HCT116 (cell line): ENCODE measurements around the gene FOXP1. TPM values are rescaled to one million over a fixed set of nuclear protein-coding genes. Genes with fewer than 3 reads are reported as not detected.

ENCODE experiments used
- ATAC-seq: fragments of 200-7000 bp; cut with Tn5 transposase; 2 replicates; pipeline ENCODE4 v1.9.1; 2020; ENCODE audit warnings: mild to moderate bottlenecking, moderate library complexity
- BruUV-seq: library from RNA; stranded (reverse); fragments of 400-500 nt; replicated peaks from 2 replicates; lab custom pipeline; 2021; lab: Mats Ljungman, UMichigan
- CTCF ChIA-PET: fragments of 300-600 bp; sonication (Branson Sonifier 250); formaldehyde crosslinking; loops from one replicate; lab custom pipeline; 2021; ENCODE audit warnings: antibody characterized with exemption; lab: Charles Lee
- POLR2A ChIA-PET: fragments of 300-600, 350-600 bp; sonication (Branson Sonifier 250); formaldehyde crosslinking; loops from one replicate; lab custom pipeline; 2021; ENCODE audit warnings: antibody characterized with exemption; lab: Charles Lee
- RAD21 ChIA-PET, 2 experiments: fragments of 300-600 bp; sonication (Branson Sonifier 250); formaldehyde crosslinking; loops; one replicate each; lab custom pipeline; 2023; ENCODE audit warnings: low total read pairs in 2 of 2; ENCODE audit not compliant: uncharacterized antibody in 2 of 2, unreplicated experiment in 2 of 2, low non-redundant PET in 1 of 2; lab: Charles Lee
- DNase-seq: peaks from one replicate; pipeline ENCODE4 v3.0.0-alpha.2; 2010; ENCODE audit warnings: low read depth, low spot score
- H2AFZ ChIP-seq: fragments of 200-600 bp; shearing (Covaris generic), sonication (generic); 2 replicates; pipeline ENCODE4 v1.6.1; 2017; ENCODE audit warnings: low read depth, mixed run types, mixed read lengths, antibody characterized with exemption, low read length; ENCODE audit not compliant: poor library complexity, severe bottlenecking
- H3K27ac ChIP-seq: 2 replicates; pipeline ENCODE4 v1.5.1; 2012; ENCODE audit warnings: low read depth, low read length
- H3K27me3 ChIP-seq: fragments of 200-600 bp; sonication (generic); 2 replicates; pipeline ENCODE4 v1.6.1; 2016; ENCODE audit warnings: mixed run types, low read length, mixed read lengths; ENCODE audit not compliant: insufficient read depth
- H3K36me3 ChIP-seq, 2 experiments: fragments of 200-500 bp in 1 of 2; fragments of 200-600 bp in 1 of 2; sonication (Bioruptor generic) in 1 of 2; sonication (generic) in 1 of 2; 2 replicates each; pipeline versions ENCODE4 v1.5.1 to v1.6.1; 2014 to 2016; ENCODE audit warnings: low read length in 2 of 2, inconsistent platforms in 1 of 2, mixed read lengths in 1 of 2, mixed run types in 1 of 2; ENCODE audit not compliant: insufficient read depth in 2 of 2, control insufficient read depth in 1 of 2
- H3K4me1 ChIP-seq, 2 experiments: fragments of 200-600 bp in 1 of 2; sonication (generic) in 1 of 2; 2 replicates each; pipeline versions ENCODE4 v1.5.1 to v1.6.1; 2012 to 2017; ENCODE audit warnings: low read length in 2 of 2, inconsistent platforms in 1 of 2, mild to moderate bottlenecking in 1 of 2, mixed read lengths in 1 of 2, mixed run types in 1 of 2, moderate library complexity in 1 of 2; ENCODE audit not compliant: insufficient read depth in 2 of 2, control insufficient read depth in 1 of 2
- H3K4me2 ChIP-seq: fragments of 200-600 bp; sonication (generic); 2 replicates; pipeline ENCODE4 v1.6.1; 2017; ENCODE audit warnings: mixed run types, low read length, mixed read lengths
- H3K4me3 ChIP-seq, 2 experiments: fragments of 200-600 bp in 1 of 2; sonication (generic) in 1 of 2; replicated peaks in 1 of 2; 2 replicates each; pipeline ENCODE4 v1.5.1; 2011 to 2016; ENCODE audit warnings: low read length in 2 of 2, control low read depth in 1 of 2, low read depth in 1 of 2, mild to moderate bottlenecking in 1 of 2, mixed read lengths in 1 of 2, mixed run types in 1 of 2
- H3K79me2 ChIP-seq: fragments of 200-600 bp; sonication (generic); 2 replicates; pipeline ENCODE4 v1.6.1; 2017; ENCODE audit warnings: mild to moderate bottlenecking, mixed run types, low read length, moderate library complexity, mixed read lengths; ENCODE audit not compliant: insufficient read depth
- H3K9ac ChIP-seq: fragments of 200-600 bp; sonication (generic); 2 replicates; pipeline ENCODE4 v1.6.1; 2016; ENCODE audit warnings: low read length, mixed read lengths
- H3K9me2 ChIP-seq: fragments of 200-600 bp; sonication (generic), shearing (Covaris generic); 2 replicates; pipeline ENCODE4 v1.6.1; 2017; ENCODE audit warnings: mixed run types, mild to moderate bottlenecking, moderate library complexity; ENCODE audit not compliant: insufficient read depth
- H3K9me3 ChIP-seq, 2 experiments: fragments of 200-500 bp in 1 of 2; fragments of 200-600 bp in 1 of 2; sonication (Bioruptor generic) in 1 of 2; sonication (generic) in 1 of 2; 2 replicates each; pipeline ENCODE4 v1.6.1; 2014 to 2017; ENCODE audit warnings: low read length in 2 of 2, mixed read lengths in 2 of 2, inconsistent platforms in 1 of 2, low read depth in 1 of 2, mild to moderate bottlenecking in 1 of 2, mixed run types in 1 of 2, moderate library complexity in 1 of 2; ENCODE audit not compliant: control insufficient read depth in 1 of 2, insufficient read depth in 1 of 2
- H4K20me1 ChIP-seq: fragments of 200-600 bp; sonication (generic), shearing (Covaris generic); 2 replicates; pipeline ENCODE4 v1.6.1; 2017; ENCODE audit warnings: mixed run types, mild to moderate bottlenecking, moderate library complexity; ENCODE audit not compliant: insufficient read depth
- CBX3 ChIP-seq: IDR thresholded peaks from 2 replicates; pipeline ENCODE4 v1.6.1; 2012; ENCODE audit warnings: low read depth
- CEBPB ChIP-seq: IDR thresholded peaks from 2 replicates; pipeline ENCODE4 v1.6.1; 2012; ENCODE audit warnings: low read depth
- EGR1 ChIP-seq: IDR thresholded peaks from 2 replicates; pipeline ENCODE4 v1.6.1; 2012; ENCODE audit warnings: low read depth
- ELF1 ChIP-seq: IDR thresholded peaks from 2 replicates; pipeline ENCODE4 v1.6.1; 2012; ENCODE audit warnings: low read depth, borderline replicate concordance
- EZH2 ChIP-seq: fragments of 200-600 bp; sonication (generic); IDR thresholded peaks from 2 replicates; pipeline ENCODE4 v1.6.1; 2017; ENCODE audit warnings: antibody characterized with exemption, mixed run types
- EZH2phosphoT487 ChIP-seq: fragments of 200-600 bp; IDR thresholded peaks from 2 replicates; pipeline ENCODE4 v1.6.1; 2018; ENCODE audit warnings: antibody characterized with exemption, borderline replicate concordance
- JUND ChIP-seq: IDR thresholded peaks from 2 replicates; pipeline ENCODE4 v1.6.1; 2012
- POLR2AphosphoS5 ChIP-seq: IDR thresholded peaks from 2 replicates; pipeline ENCODE4 v1.6.1; 2011; ENCODE audit warnings: mild to moderate bottlenecking, low read depth, low read length, moderate library complexity
- RAD21 ChIP-seq: IDR thresholded peaks from 2 replicates; pipeline ENCODE4 v1.6.1; 2012; ENCODE audit warnings: low read depth, mild to moderate bottlenecking
- SIN3A ChIP-seq: IDR thresholded peaks from 2 replicates; pipeline ENCODE4 v1.6.1; 2012; ENCODE audit warnings: low read depth
- SRF ChIP-seq: IDR thresholded peaks from 2 replicates; pipeline ENCODE4 v1.6.1; 2012; ENCODE audit warnings: low read depth
- YY1 ChIP-seq: IDR thresholded peaks from 2 replicates; pipeline ENCODE4 v1.6.1; 2011; ENCODE audit warnings: low read length, low read depth, moderate library complexity, mild to moderate bottlenecking; ENCODE audit not compliant: insufficient replicate concordance; ENCODE audit errors: extremely low read depth
- ZFX ChIP-seq: fragments of 450-650 bp; IDR thresholded peaks from 2 replicates; pipeline ENCODE4 v1.6.1; 2017
- ZNF274 ChIP-seq: fragments of 200-500 bp; sonication (Bioruptor generic); IDR thresholded peaks from 2 replicates; pipeline ENCODE4 v1.6.1; 2014; ENCODE audit warnings: mild to moderate bottlenecking, low read depth, low read length, inconsistent platforms
- intact Hi-C: fragments of 100-400 bp; cut with micrococcal nuclease; formaldehyde crosslinking; loops from 2 replicates; pipeline ENCODE4 v1.10.0; 2022
- total RNA-seq: library from RNA; stranded (reverse); gene quantifications from one replicate; pipeline ENCODE4 v1.2.1, GENCODE V29; 2021; ENCODE audit not compliant: unreplicated experiment
- TF ChIP-seq, protein P1 (sequence below): IDR thresholded peaks from 2 replicates; pipeline ENCODE4 v1.6.1; 2012; ENCODE audit warnings: low read depth
- TF ChIP-seq, protein P2 (sequence below): IDR thresholded peaks from 2 replicates; pipeline ENCODE4 v1.6.1; 2012
- TF ChIP-seq, protein P3 (sequence below): IDR thresholded peaks from 2 replicates; pipeline ENCODE4 v1.6.1; 2012
- TF ChIP-seq, protein P4 (sequence below), 3 experiments: fragments of 200-600 bp in 1 of 3; sonication (generic) in 1 of 3; IDR thresholded peaks in 2 of 3; conservative IDR thresholded peaks in 1 of 3; 2 replicates each; pipeline ENCODE4 v1.5.1; 2012 to 2017; ENCODE audit warnings: low read depth in 2 of 3, low read length in 2 of 3, antibody characterized with exemption in 1 of 3, borderline replicate concordance in 1 of 3, control low read depth in 1 of 3, mild to moderate bottlenecking in 1 of 3, mixed read lengths in 1 of 3, mixed run types in 1 of 3, moderate library complexity in 1 of 3; ENCODE audit not compliant: insufficient read depth in 1 of 3
- TF ChIP-seq, protein P5 (sequence below): IDR thresholded peaks from 2 replicates; pipeline ENCODE4 v1.6.1; 2011; ENCODE audit warnings: mild to moderate bottlenecking, low read length, moderate library complexity; ENCODE audit not compliant: insufficient replicate concordance; ENCODE audit errors: extremely low read depth

FOXP1 gene
- total RNA-seq, 1 experiment from 2014 or later = 11.4 TPM

DNA sequence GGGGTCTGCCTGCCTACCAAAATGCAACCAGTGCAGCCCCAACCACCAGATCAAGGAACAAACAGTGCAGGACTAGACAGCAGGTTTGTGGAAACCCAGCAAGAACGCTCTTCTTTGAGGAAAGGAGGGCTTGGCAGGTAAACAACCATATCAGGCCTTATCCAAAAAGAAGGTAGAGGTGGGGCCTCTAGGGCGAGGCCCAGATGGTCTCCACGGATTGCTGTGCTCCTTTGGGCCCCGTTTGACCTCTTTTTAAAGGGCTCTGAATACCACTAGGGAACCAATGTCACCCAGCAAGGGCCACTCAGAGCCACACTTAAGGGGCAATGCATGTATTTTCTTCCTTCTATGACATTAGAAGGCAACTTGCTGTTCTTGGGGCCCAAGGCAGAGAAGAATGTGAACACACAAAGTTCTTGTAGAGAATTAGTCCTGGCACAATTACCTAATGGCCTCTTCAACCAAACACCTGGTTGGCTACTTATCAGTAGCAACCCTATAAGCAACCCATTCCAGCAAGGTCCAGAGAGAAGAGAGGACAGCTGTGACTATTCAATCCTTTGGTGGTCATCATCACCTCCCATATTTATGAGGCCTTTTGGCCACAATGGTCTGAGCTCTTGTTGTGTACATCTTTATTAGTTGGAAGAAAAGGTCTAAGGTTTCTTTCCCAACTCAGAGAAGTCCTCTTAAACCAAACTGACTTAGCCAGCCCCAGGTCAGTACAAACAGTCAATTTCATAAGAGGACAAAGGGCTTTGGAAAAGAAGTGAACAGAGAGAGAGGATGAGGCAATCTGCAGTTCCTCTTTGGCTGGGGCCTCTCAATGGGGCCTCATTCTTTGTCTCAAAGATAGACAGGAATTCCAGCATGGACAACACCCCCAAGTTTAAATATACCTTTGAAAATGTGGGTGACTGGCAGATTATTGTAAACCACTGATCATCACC is 36.0 kb downstream of the FOXP1 start:
- Histone ChIP-seq H3K79me2 (no peaks in the 10 kb centered on the region), H3K9me2 (no peaks in the 10 kb centered on the region), H3K9ac (no peak overlapping the region), H3K4me1 (peaks cover 0 to 5% of the 10 kb centered on the region in 2 experiments; a peak in 1 of 4 replicates), H3K4me2 (no peak overlapping the region), H3K9me3 (no peaks in the 10 kb centered on the region), H3K27me3 (no peaks in the 10 kb centered on the region), H3K27ac (no peak overlapping the region), H3K4me3 (no peak overlapping the region), H4K20me1 (no peaks in the 10 kb centered on the region), H2AFZ (no peak overlapping the region), H3K36me3 (no peaks in the 10 kb centered on the region)
- DNase-seq = no peak
- CTCF ChIA-PET = no interaction called here
- ATAC-seq = no peak
- RAD21 ChIA-PET = no interaction called here
- BruUV-seq = no TSS peak
- intact Hi-C loops = loop anchor here (10.0 kb wide), 1 partner anchor 57 kb away; no protein-coding TSS in a partner anchor
- POLR2A ChIA-PET = no interaction called here
- TF ChIP-seq JUND = no peak
- TF ChIP-seq, protein P1, sequence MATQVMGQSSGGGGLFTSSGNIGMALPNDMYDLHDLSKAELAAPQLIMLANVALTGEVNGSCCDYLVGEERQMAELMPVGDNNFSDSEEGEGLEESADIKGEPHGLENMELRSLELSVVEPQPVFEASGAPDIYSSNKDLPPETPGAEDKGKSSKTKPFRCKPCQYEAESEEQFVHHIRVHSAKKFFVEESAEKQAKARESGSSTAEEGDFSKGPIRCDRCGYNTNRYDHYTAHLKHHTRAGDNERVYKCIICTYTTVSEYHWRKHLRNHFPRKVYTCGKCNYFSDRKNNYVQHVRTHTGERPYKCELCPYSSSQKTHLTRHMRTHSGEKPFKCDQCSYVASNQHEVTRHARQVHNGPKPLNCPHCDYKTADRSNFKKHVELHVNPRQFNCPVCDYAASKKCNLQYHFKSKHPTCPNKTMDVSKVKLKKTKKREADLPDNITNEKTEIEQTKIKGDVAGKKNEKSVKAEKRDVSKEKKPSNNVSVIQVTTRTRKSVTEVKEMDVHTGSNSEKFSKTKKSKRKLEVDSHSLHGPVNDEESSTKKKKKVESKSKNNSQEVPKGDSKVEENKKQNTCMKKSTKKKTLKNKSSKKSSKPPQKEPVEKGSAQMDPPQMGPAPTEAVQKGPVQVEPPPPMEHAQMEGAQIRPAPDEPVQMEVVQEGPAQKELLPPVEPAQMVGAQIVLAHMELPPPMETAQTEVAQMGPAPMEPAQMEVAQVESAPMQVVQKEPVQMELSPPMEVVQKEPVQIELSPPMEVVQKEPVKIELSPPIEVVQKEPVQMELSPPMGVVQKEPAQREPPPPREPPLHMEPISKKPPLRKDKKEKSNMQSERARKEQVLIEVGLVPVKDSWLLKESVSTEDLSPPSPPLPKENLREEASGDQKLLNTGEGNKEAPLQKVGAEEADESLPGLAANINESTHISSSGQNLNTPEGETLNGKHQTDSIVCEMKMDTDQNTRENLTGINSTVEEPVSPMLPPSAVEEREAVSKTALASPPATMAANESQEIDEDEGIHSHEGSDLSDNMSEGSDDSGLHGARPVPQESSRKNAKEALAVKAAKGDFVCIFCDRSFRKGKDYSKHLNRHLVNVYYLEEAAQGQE = no peak
- TF ChIP-seq ELF1 = no peak
- TF ChIP-seq, protein P2, sequence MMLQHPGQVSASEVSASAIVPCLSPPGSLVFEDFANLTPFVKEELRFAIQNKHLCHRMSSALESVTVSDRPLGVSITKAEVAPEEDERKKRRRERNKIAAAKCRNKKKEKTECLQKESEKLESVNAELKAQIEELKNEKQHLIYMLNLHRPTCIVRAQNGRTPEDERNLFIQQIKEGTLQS = no peak
- no peak for TF ChIP-seq RAD21
- TF ChIP-seq, protein P3, sequence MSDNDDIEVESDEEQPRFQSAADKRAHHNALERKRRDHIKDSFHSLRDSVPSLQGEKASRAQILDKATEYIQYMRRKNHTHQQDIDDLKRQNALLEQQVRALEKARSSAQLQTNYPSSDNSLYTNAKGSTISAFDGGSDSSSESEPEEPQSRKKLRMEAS = no peak
- TF ChIP-seq EZH2 = no peak
- no peak for TF ChIP-seq YY1
- no peak for TF ChIP-seq EZH2phosphoT487
- no peak for TF ChIP-seq SRF
- TF ChIP-seq EGR1 = no peak
- TF ChIP-seq POLR2AphosphoS5 = no peak
- TF ChIP-seq, protein P4, sequence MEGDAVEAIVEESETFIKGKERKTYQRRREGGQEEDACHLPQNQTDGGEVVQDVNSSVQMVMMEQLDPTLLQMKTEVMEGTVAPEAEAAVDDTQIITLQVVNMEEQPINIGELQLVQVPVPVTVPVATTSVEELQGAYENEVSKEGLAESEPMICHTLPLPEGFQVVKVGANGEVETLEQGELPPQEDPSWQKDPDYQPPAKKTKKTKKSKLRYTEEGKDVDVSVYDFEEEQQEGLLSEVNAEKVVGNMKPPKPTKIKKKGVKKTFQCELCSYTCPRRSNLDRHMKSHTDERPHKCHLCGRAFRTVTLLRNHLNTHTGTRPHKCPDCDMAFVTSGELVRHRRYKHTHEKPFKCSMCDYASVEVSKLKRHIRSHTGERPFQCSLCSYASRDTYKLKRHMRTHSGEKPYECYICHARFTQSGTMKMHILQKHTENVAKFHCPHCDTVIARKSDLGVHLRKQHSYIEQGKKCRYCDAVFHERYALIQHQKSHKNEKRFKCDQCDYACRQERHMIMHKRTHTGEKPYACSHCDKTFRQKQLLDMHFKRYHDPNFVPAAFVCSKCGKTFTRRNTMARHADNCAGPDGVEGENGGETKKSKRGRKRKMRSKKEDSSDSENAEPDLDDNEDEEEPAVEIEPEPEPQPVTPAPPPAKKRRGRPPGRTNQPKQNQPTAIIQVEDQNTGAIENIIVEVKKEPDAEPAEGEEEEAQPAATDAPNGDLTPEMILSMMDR (IDR thresholded peaks at IDR 0.05 in 2 of 3, conservative IDR thresholded peaks at IDR 0.05 in 1 of 3; ENCODE audit: borderline replicate concordance in 1 of 3, insufficient read depth in 1 of 3, low read depth in 2 of 3, low read length in 2 of 3) = no peak
- TF ChIP-seq, protein P5, sequence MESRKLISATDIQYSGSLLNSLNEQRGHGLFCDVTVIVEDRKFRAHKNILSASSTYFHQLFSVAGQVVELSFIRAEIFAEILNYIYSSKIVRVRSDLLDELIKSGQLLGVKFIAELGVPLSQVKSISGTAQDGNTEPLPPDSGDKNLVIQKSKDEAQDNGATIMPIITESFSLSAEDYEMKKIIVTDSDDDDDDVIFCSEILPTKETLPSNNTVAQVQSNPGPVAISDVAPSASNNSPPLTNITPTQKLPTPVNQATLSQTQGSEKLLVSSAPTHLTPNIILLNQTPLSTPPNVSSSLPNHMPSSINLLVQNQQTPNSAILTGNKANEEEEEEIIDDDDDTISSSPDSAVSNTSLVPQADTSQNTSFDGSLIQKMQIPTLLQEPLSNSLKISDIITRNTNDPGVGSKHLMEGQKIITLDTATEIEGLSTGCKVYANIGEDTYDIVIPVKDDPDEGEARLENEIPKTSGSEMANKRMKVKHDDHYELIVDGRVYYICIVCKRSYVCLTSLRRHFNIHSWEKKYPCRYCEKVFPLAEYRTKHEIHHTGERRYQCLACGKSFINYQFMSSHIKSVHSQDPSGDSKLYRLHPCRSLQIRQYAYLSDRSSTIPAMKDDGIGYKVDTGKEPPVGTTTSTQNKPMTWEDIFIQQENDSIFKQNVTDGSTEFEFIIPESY = no peak
- TF ChIP-seq ZNF274 = no peak
- TF ChIP-seq CEBPB = no peak
- no peak for TF ChIP-seq SIN3A
- no peak for TF ChIP-seq CBX3
- TF ChIP-seq ZFX = no peak
